Endothelial cell of umbilical vein (primary cell): Measurements from ENCODE around the gene UBE2M. TPM values are rescaled to one million over a fixed set of nuclear protein-coding genes. Genes with fewer than 3 reads are reported as not detected.

Source experiments
- BruUV-seq: library from RNA; stranded (reverse); fragments of 400-500 nt; replicated peaks from 2 replicates; lab custom pipeline; 2021; lab: Mats Ljungman, UMichigan
- CTCF ChIA-PET: fragments of 300-600, 350-600 bp; sonication (Branson Sonifier 250); formaldehyde crosslinking; loops from one replicate; lab custom pipeline; 2021; ENCODE audit warnings: antibody characterized with exemption, inconsistent platforms; lab: Charles Lee
- POLR2A ChIA-PET: fragments of 300-600, 350-600 bp; sonication (Branson Sonifier 250); formaldehyde crosslinking; loops from one replicate; lab custom pipeline; 2021; ENCODE audit warnings: antibody characterized with exemption, inconsistent platforms; lab: Charles Lee
- DNase-seq: peaks from one replicate; pipeline ENCODE4 v3.0.0-alpha.2; 2011; ENCODE audit warnings: low read depth, low spot score
- FAIRE-seq: peaks from 2 replicates; lab custom pipeline; 2011; peaks lifted over from hg19 to GRCh38; lab: Jason Lieb, UNC
- H2AFZ ChIP-seq: 2 replicates; pipeline ENCODE4 v1.6.0; 2012; ENCODE audit warnings: low read depth, low read length, control low read depth, inconsistent platforms
- H3K27ac ChIP-seq: 2 replicates; pipeline ENCODE4 v1.5.1; 2011; ENCODE audit warnings: low read depth, mild to moderate bottlenecking, control low read depth, low read length, moderate library complexity; ENCODE audit not compliant: insufficient read depth
- H3K27me3 ChIP-seq, 2 experiments: 2 replicates each; pipeline versions ENCODE4 v1.6.0 to v1.6.1; 2011; ENCODE audit warnings: low read length in 2 of 2, mixed read lengths in 1 of 2; ENCODE audit not compliant: control insufficient read depth in 2 of 2, insufficient read depth in 2 of 2
- H3K36me3 ChIP-seq, 2 experiments: 2 replicates in 1 of 2; 3 replicates in 1 of 2; pipeline ENCODE4 v1.5.1; 2011; ENCODE audit warnings: low read length in 2 of 2, mild to moderate bottlenecking in 1 of 2, moderate library complexity in 1 of 2; ENCODE audit not compliant: control insufficient read depth in 2 of 2, insufficient read depth in 2 of 2; ENCODE audit errors: extremely low read depth in 1 of 2
- H3K4me1 ChIP-seq: 3 replicates; pipeline ENCODE4 v1.5.1; 2011; ENCODE audit warnings: mild to moderate bottlenecking, low read length; ENCODE audit not compliant: control insufficient read depth, insufficient read depth; ENCODE audit errors: extremely low read depth
- H3K4me2 ChIP-seq: 2 replicates; pipeline ENCODE4 v1.6.1; 2011; ENCODE audit warnings: low read length, control low read depth, mixed read lengths; ENCODE audit not compliant: insufficient read depth
- H3K4me3 ChIP-seq, 3 experiments: fragments of 200-600 bp in 1 of 3; sonication (generic), shearing (Covaris generic) in 1 of 3; replicated peaks in 1 of 3; 2 replicates each; pipeline ENCODE4 v1.5.1; 2011 to 2016; ENCODE audit warnings: control low read depth in 3 of 3, low read length in 3 of 3, mild to moderate bottlenecking in 2 of 3, inconsistent platforms in 1 of 3, low read depth in 1 of 3, moderate library complexity in 1 of 3; ENCODE audit not compliant: insufficient read depth in 1 of 3
- H3K79me2 ChIP-seq: 2 replicates; pipeline ENCODE4 v1.6.0; 2012; ENCODE audit warnings: low read length, inconsistent platforms; ENCODE audit not compliant: control insufficient read depth, insufficient read depth
- H3K9ac ChIP-seq: replicated peaks from 2 replicates; pipeline ENCODE3; 2011; ENCODE audit warnings: low read length, control low read depth; ENCODE audit not compliant: insufficient read depth; ENCODE audit errors: extremely low read depth
- H3K9me1 ChIP-seq: replicated peaks from 3 replicates; pipeline ENCODE4 v1.6.0; 2011; ENCODE audit warnings: mild to moderate bottlenecking, low read length; ENCODE audit not compliant: control insufficient read depth, insufficient read depth; ENCODE audit errors: extremely low read depth
- H3K9me3 ChIP-seq: replicated peaks from 2 replicates; pipeline ENCODE4 v1.5.1; 2012; ENCODE audit warnings: low read length, inconsistent platforms; ENCODE audit not compliant: control insufficient read depth, insufficient read depth
- H4K20me1 ChIP-seq: replicated peaks from 2 replicates; pipeline ENCODE3; 2011; ENCODE audit warnings: mild to moderate bottlenecking, low read length; ENCODE audit not compliant: control insufficient read depth, insufficient read depth; ENCODE audit errors: extremely low read depth
- CTCF ChIP-seq, 2 donors: IDR thresholded peaks; 1 replicate in 1 of 2; 2 replicates in 1 of 2; pipeline ENCODE4 v1.5.1; 2011; ENCODE audit warnings: low read length in 2 of 2, mild to moderate bottlenecking in 2 of 2, moderate library complexity in 2 of 2, control low read depth in 1 of 2, inconsistent platforms in 1 of 2, low read depth in 1 of 2; ENCODE audit not compliant: insufficient read depth in 1 of 2; ENCODE audit errors: extremely low read depth in 1 of 2
- EZH2 ChIP-seq: IDR thresholded peaks from 2 replicates; pipeline ENCODE4 v1.6.1; 2012; ENCODE audit warnings: borderline replicate concordance, low read depth, mild to moderate bottlenecking, moderate library complexity, low read length, inconsistent platforms; ENCODE audit not compliant: severe bottlenecking
- FOS ChIP-seq: IDR thresholded peaks from 2 replicates; pipeline ENCODE4 v1.6.1; 2011; ENCODE audit warnings: mild to moderate bottlenecking, low read length, moderate library complexity, borderline replicate concordance; ENCODE audit not compliant: insufficient read depth
- GATA2 ChIP-seq: IDR thresholded peaks from 2 replicates; pipeline ENCODE4 v1.7.0; 2011; ENCODE audit warnings: low read depth, mild to moderate bottlenecking, moderate library complexity, mixed read lengths, low read length; ENCODE audit not compliant: insufficient read length, insufficient read depth
- JUN ChIP-seq: IDR thresholded peaks from 2 replicates; pipeline ENCODE4 v1.6.1; 2011; ENCODE audit warnings: borderline replicate concordance, low read depth; ENCODE audit not compliant: insufficient read length, insufficient read depth
- MYC ChIP-seq: IDR thresholded peaks from one replicate; pipeline ENCODE4 v1.6.1; 2011; ENCODE audit warnings: mild to moderate bottlenecking, low read depth, low read length
- POLR2A ChIP-seq: IDR thresholded peaks from 2 replicates; pipeline ENCODE4 v1.6.1; 2012; ENCODE audit warnings: low read depth, mild to moderate bottlenecking, control low read depth, low read length
- POLR2AphosphoS5 ChIP-seq: IDR thresholded peaks from 2 replicates; pipeline ENCODE4 v1.6.1; 2012; ENCODE audit warnings: low read depth, mild to moderate bottlenecking, control low read depth, low read length, moderate library complexity; ENCODE audit not compliant: insufficient read depth
- dilution Hi-C: fragments of 300-500 bp; cut with MboI; formaldehyde crosslinking; loops from one replicate; pipeline ENCODE4 v1.15.0; 2019; ENCODE audit warnings: low sequenced_read_pairs; ENCODE audit not compliant: extremely low pct_ligation_motif_present
- intact Hi-C: fragments of 100-400 bp; cut with micrococcal nuclease; formaldehyde crosslinking; loops from one replicate; pipeline ENCODE4 v1.10.0; 2022
- polyA plus RNA-seq, 4 experiments: library from polyadenylated mRNA; depleted of rRNA in 3 of 4; stranded (reverse) in 3 of 4; unstranded in 1 of 4; fragments of >200 nt; gene quantifications; 2 replicates each; pipeline versions ENCODE4 v1.2.1 to v1.2.3, GENCODE V29; 2011 to 2012; ENCODE audit warnings: missing spikeins in 1 of 4
- total RNA-seq: library from RNA; stranded (reverse); gene quantifications from 2 replicates; pipeline ENCODE4 v1.2.3, GENCODE V29; 2021
- TF ChIP-seq, protein P1 (sequence below): IDR thresholded peaks from 2 replicates; pipeline ENCODE4 v1.6.1; 2011; ENCODE audit not compliant: insufficient read depth, insufficient read length

Gene UBE2M
- total and polyA plus RNA-seq, 2 donors (not counting 3 experiments of a cell fraction or from before 2014, with no cell fraction given), result 87.8 to 102 TPM

GRCh38 chr19:58511353-58512208 is 46.8 kb downstream of the UBE2M start, which contains the start of gene SLC27A5:
SLC27A5 (minus strand) TSS chr19:58511992; CDS start chr19:58511955, 37 bp downstream.
- POLR2A ChIA-PET, result no interaction called here
- Histone ChIP-seq H3K27ac (no peak within 1 kb of the TSS), H3K27me3 (no peaks in the 10 kb centered on the region), H4K20me1 (no peaks in the 10 kb centered on the region), H3K9ac (no peak within 1 kb of the TSS), H2AFZ (no peak within 1 kb of the TSS), H3K9me3 (no peaks in the 10 kb centered on the region), H3K79me2 (peaks cover 12% of the 10 kb centered on the region), H3K4me3 (no peak within 1 kb of the TSS), H3K9me1 (no peaks in the 10 kb centered on the region), H3K4me2 (no peak within 1 kb of the TSS), H3K36me3 (peaks cover 0 to 5% of the 10 kb centered on the region in 2 experiments), H3K4me1 (peaks cover 3% of the 10 kb centered on the region)
- no TSS peak for BruUV-seq
- intact Hi-C loops, result no loop called here
- no peak for FAIRE-seq
- dilution Hi-C loops, result no loop called here
- CTCF ChIA-PET, result interaction anchor here (2.1 kb wide), 1 partner anchor 8 kb away, joined by 6 read pairs; the partner anchor contains the start of gene ZBTB45
- TF ChIP-seq EZH2 (no peak), FOS (no peak), POLR2AphosphoS5 (no peak), MYC (no peak), GATA2 (no peak), JUN (no peak), POLR2A (no peak), CTCF (IDR thresholded peaks at IDR 0.05; ENCODE audit: extremely low read depth in 1 of 2, insufficient read depth in 1 of 2, low read depth in 1 of 2, low read length in 2 of 2) (no peak)
- TF ChIP-seq, protein P1, sequence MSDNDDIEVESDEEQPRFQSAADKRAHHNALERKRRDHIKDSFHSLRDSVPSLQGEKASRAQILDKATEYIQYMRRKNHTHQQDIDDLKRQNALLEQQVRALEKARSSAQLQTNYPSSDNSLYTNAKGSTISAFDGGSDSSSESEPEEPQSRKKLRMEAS, result no peak
- no peak for DNase-seq
